Type B pancreatic cell (in vitro differentiated cells): ENCODE measurements around the gene SLC43A2. TPM values are rescaled to one million over a fixed set of nuclear protein-coding genes. Genes with fewer than 3 reads are reported as not detected.
A peak's percentile ranks its signal among the peaks of the same experiment; 100 is the strongest.
"Not testable (repeated sequence)": the region's sequence is repeated elsewhere in the genome, so short reads cannot be mapped to it uniquely, and the experiment has no call there.

Experiments
- DNase-seq: peaks from one replicate; pipeline ENCODE4 v3.0.0; 2021; ENCODE audit warnings: mixed read lengths; ENCODE audit not compliant: unreplicated experiment; ENCODE audit errors: extremely low spot score
- H3K27ac Mint-ChIP-seq: 2 replicates; pipeline ENCODE4 v1.8.0; 2021; ENCODE audit warnings: mild to moderate bottlenecking, mixed read lengths
- H3K27me3 Mint-ChIP-seq: 2 replicates; pipeline ENCODE4 v1.8.0; 2021; ENCODE audit warnings: mixed read lengths
- H3K36me3 Mint-ChIP-seq: 2 replicates; pipeline ENCODE4 v1.8.0; 2021; ENCODE audit warnings: mixed read lengths
- H3K4me1 Mint-ChIP-seq: one replicate; pipeline ENCODE4 v1.8.0; 2021; ENCODE audit warnings: mixed read lengths; ENCODE audit not compliant: unreplicated experiment
- H3K4me3 Mint-ChIP-seq: 2 replicates; pipeline ENCODE4 v1.8.0; 2021; ENCODE audit warnings: mild to moderate bottlenecking, mixed read lengths
- H3K9me3 Mint-ChIP-seq: 2 replicates; pipeline ENCODE4 v1.8.0; 2021; ENCODE audit warnings: mixed read lengths
- total RNA-seq: library from RNA; stranded (reverse); gene quantifications from 2 replicates; pipeline ENCODE4 v1.2.1, GENCODE V29; 2021; ENCODE audit warnings: low replicate concordance
- TF ChIP-seq, protein P1 (sequence below): fragments of 200-600 bp; sonication (generic); conservative IDR thresholded peaks from 2 replicates; pipeline ENCODE4 v1.5.0; 2021; ENCODE audit warnings: antibody characterized with exemption, mild to moderate bottlenecking

SLC43A2 gene
- total RNA-seq, 1 donor from 2014 or later: 23.5 TPM

DNA sequence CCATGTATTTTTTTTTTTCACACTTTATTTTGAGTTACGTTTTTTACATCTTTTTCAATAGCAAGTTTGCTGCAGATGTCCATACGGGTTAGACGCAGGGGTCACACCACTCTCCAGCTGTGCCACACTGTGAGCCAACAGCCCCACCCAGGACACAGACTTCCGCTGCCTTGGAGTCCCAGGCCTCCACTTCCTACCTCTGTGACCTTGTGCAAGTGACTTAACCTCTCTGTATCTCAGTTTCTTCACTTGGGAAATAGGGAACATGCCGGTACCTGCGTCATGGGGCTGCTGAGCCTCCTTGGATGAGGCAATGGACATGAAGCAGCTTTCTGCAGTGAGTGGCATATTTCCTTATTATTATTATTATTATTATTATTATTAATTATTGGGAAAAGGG, 62.8 kb downstream of the SLC43A2 start:
- Mint-ChIP-seq H3K4me1 (peaks cover 19% of the 10 kb centered on the region), H3K4me3 (no peak overlapping the region), H3K9me3 (no peaks in the 10 kb centered on the region), H3K36me3 (peaks cover 3% of the 10 kb centered on the region), H3K27ac (peak overlapping the region; percentile 10), H3K27me3 (peaks cover 5% of the 10 kb centered on the region)
- no peak for DNase-seq
- TF ChIP-seq, protein P1, sequence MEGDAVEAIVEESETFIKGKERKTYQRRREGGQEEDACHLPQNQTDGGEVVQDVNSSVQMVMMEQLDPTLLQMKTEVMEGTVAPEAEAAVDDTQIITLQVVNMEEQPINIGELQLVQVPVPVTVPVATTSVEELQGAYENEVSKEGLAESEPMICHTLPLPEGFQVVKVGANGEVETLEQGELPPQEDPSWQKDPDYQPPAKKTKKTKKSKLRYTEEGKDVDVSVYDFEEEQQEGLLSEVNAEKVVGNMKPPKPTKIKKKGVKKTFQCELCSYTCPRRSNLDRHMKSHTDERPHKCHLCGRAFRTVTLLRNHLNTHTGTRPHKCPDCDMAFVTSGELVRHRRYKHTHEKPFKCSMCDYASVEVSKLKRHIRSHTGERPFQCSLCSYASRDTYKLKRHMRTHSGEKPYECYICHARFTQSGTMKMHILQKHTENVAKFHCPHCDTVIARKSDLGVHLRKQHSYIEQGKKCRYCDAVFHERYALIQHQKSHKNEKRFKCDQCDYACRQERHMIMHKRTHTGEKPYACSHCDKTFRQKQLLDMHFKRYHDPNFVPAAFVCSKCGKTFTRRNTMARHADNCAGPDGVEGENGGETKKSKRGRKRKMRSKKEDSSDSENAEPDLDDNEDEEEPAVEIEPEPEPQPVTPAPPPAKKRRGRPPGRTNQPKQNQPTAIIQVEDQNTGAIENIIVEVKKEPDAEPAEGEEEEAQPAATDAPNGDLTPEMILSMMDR: no peak

DNA sequence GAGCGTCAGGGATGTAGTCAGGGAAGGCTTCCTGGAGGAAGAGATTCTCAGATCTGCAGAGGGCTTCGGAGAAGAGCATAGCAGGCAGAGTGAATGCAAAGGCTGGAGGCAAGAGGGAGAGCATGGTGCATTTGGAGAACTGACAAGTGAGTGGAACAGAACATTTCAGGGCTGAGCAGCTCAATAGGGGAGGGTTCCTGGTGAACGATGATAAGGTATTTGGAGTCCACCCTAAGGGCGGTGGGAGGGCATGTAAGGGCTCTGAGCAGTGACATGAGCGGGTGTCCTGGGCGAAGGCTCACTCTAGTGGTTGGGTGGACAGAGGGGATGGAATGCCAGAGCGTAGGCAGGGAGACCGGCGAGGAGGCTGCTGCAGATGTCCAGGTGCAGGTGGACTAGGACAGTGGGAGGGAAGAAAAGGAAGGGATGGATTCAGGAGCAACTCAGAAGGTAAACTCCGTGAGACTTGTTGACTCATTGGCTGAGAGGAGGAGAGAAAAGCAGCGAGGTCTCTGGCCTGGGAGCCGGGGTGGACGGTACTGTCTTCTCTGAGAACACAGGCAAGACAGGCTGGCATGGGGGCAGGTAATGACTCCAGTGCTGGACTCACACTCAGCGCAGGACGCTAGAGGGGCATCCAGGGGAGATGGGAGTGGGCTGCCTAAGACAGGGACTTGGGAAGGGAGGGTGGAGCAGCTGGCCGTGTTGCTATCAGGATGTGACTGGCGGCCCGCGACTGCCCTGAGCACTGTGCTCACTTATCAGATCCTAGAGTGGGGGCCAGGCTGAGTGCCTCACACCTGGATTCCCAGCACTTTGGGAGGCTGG, 64.6 kb downstream of the SLC43A2 start:
- TF ChIP-seq, protein P1: no peak
- DNase-seq: no peak
- peaks cover 3% of the 10 kb centered on the region for H3K36me3 Mint-ChIP-seq
- H3K27me3 Mint-ChIP-seq: peaks cover 5% of the 10 kb centered on the region
- peak overlapping the region; percentile 85 for H3K27ac Mint-ChIP-seq
- no peaks in the 10 kb centered on the region for H3K9me3 Mint-ChIP-seq
- H3K4me3 Mint-ChIP-seq: peak overlapping the region; percentile 84
- peaks cover 28% of the 10 kb centered on the region for H3K4me1 Mint-ChIP-seq

DNA sequence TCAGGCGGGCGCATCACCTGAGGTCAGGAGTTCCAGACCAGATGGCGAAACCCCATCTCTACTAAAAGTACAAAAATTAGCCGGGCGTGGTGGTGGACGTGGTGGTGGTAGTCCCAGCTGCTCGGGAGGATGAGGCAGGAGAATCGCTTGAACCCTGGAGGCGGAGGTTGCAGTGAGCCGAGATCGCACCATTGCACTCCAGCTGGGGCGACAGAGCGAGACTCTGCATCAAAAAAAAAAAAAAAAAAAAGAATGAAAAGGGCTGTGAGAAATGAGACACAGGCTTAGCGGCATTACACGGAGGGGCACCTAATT, 65.2 kb downstream of the SLC43A2 start:
- H3K9me3 Mint-ChIP-seq, DNase-seq, H3K36me3 Mint-ChIP-seq, H3K27me3 Mint-ChIP-seq: not testable (repeated sequence)
- Mint-ChIP-seq H3K4me3 (peak overlapping the region; percentile 84), H3K27ac (peak overlapping the region; percentile 85), H3K4me1 (peaks cover 28% of the 10 kb centered on the region)

DNA sequence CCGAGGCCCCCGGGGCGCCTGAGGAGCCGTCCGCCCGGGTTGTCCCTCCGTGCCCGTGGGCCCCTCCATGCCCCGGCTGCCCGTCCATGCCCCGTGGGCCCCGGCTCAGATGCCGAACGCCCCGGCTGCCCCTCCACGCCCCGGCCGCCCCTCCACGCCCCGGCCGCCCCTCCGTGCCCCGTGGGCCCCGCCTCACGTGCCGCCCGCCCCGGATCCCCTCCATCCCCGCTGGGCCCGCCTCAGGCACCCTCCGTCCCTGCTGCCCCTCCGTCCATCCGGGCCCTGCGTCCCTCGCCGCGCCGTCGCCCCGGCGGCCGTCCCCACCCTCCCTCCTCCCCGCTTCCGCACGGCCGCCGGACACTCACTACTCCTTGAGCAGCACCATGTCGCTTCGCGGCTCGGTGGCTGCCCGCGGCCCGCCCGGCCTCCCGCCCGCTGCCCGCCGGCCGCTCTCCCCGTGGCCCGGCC, 66.4 kb downstream of the SLC43A2 start:
- H3K4me3 Mint-ChIP-seq: no peak overlapping the region
- TF ChIP-seq, protein P1: no peak
- H3K27ac Mint-ChIP-seq: no peak overlapping the region
- H3K27me3 Mint-ChIP-seq: peaks cover 5% of the 10 kb centered on the region
- H3K9me3 Mint-ChIP-seq: no peaks in the 10 kb centered on the region
- no peak for DNase-seq
- H3K36me3 Mint-ChIP-seq: peaks cover 6% of the 10 kb centered on the region
- H3K4me1 Mint-ChIP-seq: peaks cover 33% of the 10 kb centered on the region

DNA sequence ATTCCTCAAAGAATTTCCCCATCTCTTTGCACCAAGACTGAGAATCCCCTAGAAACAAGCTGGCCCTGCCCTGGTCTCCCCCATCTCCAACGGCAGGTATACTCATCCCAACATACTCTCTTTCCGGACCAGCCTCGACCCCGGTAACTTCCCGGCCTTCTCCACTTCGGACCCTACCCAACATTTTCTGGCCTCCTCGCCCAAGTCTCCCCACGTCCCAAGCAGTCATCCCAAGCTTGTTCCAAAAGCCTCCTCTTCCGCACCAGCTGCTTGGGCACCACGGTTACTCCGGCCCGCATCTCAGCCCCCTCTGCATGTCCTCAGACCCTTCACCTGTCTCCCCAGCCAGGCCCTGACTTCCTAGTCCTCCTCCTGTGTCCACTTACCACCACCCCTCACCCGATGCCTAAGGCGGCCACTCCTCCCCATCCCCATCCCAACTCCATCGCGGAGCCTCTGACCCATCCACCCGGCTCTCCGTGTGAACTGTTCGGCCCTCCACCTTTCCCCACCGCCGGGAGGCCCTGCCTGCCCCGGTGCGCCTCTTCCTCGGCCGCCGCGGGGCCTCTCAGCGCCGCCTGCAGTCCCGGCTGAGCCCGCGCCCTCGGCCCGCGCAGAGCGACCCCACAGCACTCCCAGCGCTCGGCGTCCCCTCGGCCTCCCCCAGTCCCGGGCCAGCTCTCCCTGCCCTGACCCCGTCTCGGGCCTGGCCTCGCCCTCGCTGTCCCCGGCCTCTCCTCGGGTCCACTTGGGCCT, 67.0 kb downstream of the SLC43A2 start:
- TF ChIP-seq, protein P1: peak; percentile 39
- peak overlapping the region; percentile 88 for H3K27ac Mint-ChIP-seq
- no peaks in the 10 kb centered on the region for H3K9me3 Mint-ChIP-seq
- H3K4me3 Mint-ChIP-seq: peak overlapping the region; percentile 90
- H3K4me1 Mint-ChIP-seq: peaks cover 36% of the 10 kb centered on the region
- peaks cover 9% of the 10 kb centered on the region for H3K36me3 Mint-ChIP-seq
- DNase-seq: no peak
- H3K27me3 Mint-ChIP-seq: peaks cover 5% of the 10 kb centered on the region

DNA sequence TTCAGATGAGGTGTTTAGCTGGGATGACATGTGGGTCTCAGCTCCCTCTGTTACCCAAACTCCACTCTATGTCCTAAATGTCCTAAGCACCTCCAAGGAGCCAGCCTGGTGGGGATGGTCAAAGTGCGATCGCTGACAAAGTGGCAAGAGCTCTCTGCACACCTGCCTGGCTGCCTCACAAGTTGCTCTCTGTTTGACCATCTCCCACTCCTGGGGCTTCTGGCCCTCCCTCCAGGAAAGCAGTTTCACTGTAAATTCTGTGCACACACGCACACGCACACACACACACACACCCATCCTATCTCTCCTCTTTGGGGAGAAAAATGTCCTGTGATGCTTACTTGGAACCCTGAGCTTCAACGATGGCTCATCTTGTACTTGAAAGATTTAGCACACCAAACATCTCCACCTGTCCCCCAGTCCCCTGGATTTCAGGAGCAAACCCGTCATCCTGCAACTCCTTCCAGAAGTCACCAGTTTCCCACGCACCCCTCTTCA, 67.7 kb downstream of the SLC43A2 start:
- TF ChIP-seq, protein P1: no peak
- peaks cover 5% of the 10 kb centered on the region for H3K27me3 Mint-ChIP-seq
- peak overlapping the region; percentile 88 for H3K27ac Mint-ChIP-seq
- H3K9me3 Mint-ChIP-seq: no peaks in the 10 kb centered on the region
- peak overlapping the region; percentile 90 for H3K4me3 Mint-ChIP-seq
- H3K4me1 Mint-ChIP-seq: peaks cover 41% of the 10 kb centered on the region
- H3K36me3 Mint-ChIP-seq: peaks cover 9% of the 10 kb centered on the region
- no peak for DNase-seq
